ENCODE measurements around the gene FCRL6. TPM values are rescaled to one million over a fixed set of nuclear protein-coding genes. Genes with fewer than 3 reads are reported as not detected.

The FCRL6 gene
- polyA plus RNA-seq, 1 donor (not counting 4 experiments of a cell fraction or from before 2014, with no cell fraction given) = not detected

- Histone ChIP-seq H3K9ac (ENCODE audit: control insufficient read depth, extremely low read depth, insufficient read depth, low read length) (no peak overlapping the region), H3K27me3 (ENCODE audit: control insufficient read depth, extremely low read depth, insufficient read depth, low read length) (no peaks in the 10 kb centered on the region), H3K4me1 (ENCODE audit: control insufficient read depth, extremely low read depth, insufficient read depth, low read length) (no peaks in the 10 kb centered on the region), H3K79me2 (ENCODE audit: control insufficient read depth, insufficient read depth, low read length) (no peaks in the 10 kb centered on the region), H3K9me3 (ENCODE audit: control insufficient read depth, low read depth, low read length) (no peaks in the 10 kb centered on the region), H3K27ac (ENCODE audit: control insufficient read depth, insufficient read depth, low read length) (no peak overlapping the region), H4K20me1 (ENCODE audit: control insufficient read depth, extremely low read depth, insufficient read depth, low read length) (no peaks in the 10 kb centered on the region), H3K9me1 (ENCODE audit: control insufficient read depth, extremely low read depth, insufficient read depth, low read length) (no peaks in the 10 kb centered on the region), H2AFZ (ENCODE audit: control insufficient read depth, low read length) (no peak overlapping the region), H3K4me3 (ENCODE audit: control insufficient read depth in 2 of 3, extremely low read depth in 1 of 3, insufficient read depth in 2 of 3, low read depth in 1 of 3, low read length in 3 of 3) (no peak overlapping the region), H3K4me2 (ENCODE audit: control insufficient read depth, extremely low read depth, insufficient read depth, low read depth, low read length) (no peak overlapping the region), H3K36me3 (ENCODE audit: control insufficient read depth in 2 of 2, extremely low read depth in 1 of 2, insufficient read depth in 2 of 2, low read length in 2 of 2) (no peaks in the 10 kb centered on the region)
- dilution Hi-C loops (cut with MboI; ENCODE audit: extremely low pct_ligation_motif_present, low sequenced_read_pairs) = no loop called here
- FAIRE-seq = no peak
- no peak for TF ChIP-seq EZH2 (IDR thresholded peaks at IDR 0.05; ENCODE audit: low read length)
- TF ChIP-seq CTCF (optimal IDR thresholded peaks at IDR 0.05 in 1 of 3, IDR thresholded peaks at IDR 0.05 in 1 of 3, conservative IDR thresholded peaks at IDR 0.05 in 1 of 3; ENCODE audit: extremely low read depth in 1 of 3, insufficient read depth in 2 of 3, low read length in 3 of 3) = no peak
- DNase-seq (ENCODE audit: low read depth, low spot score) = no peak
Measured at GRCh38 chr1:159763686-159764085, 38.5 kb upstream of the FCRL6 start.

GRCh38 chr1:159765806-159766205 is 36.4 kb upstream of the FCRL6 start:
- Histone ChIP-seq H3K4me2 (ENCODE audit: control insufficient read depth, extremely low read depth, insufficient read depth, low read depth, low read length) (no peak overlapping the region), H2AFZ (ENCODE audit: control insufficient read depth, low read length) (no peak overlapping the region), H3K36me3 (ENCODE audit: control insufficient read depth in 2 of 2, extremely low read depth in 1 of 2, insufficient read depth in 2 of 2, low read length in 2 of 2) (no peaks in the 10 kb centered on the region), H3K4me1 (ENCODE audit: control insufficient read depth, extremely low read depth, insufficient read depth, low read length) (no peaks in the 10 kb centered on the region), H4K20me1 (ENCODE audit: control insufficient read depth, extremely low read depth, insufficient read depth, low read length) (no peaks in the 10 kb centered on the region), H3K9ac (ENCODE audit: control insufficient read depth, extremely low read depth, insufficient read depth, low read length) (no peak overlapping the region), H3K9me1 (ENCODE audit: control insufficient read depth, extremely low read depth, insufficient read depth, low read length) (no peaks in the 10 kb centered on the region), H3K4me3 (ENCODE audit: control insufficient read depth in 2 of 3, extremely low read depth in 1 of 3, insufficient read depth in 2 of 3, low read depth in 1 of 3, low read length in 3 of 3) (no peak overlapping the region), H3K9me3 (ENCODE audit: control insufficient read depth, low read depth, low read length) (no peaks in the 10 kb centered on the region), H3K27me3 (ENCODE audit: control insufficient read depth, extremely low read depth, insufficient read depth, low read length) (no peaks in the 10 kb centered on the region), H3K27ac (ENCODE audit: control insufficient read depth, insufficient read depth, low read length) (no peak overlapping the region), H3K79me2 (ENCODE audit: control insufficient read depth, insufficient read depth, low read length) (no peaks in the 10 kb centered on the region)
- FAIRE-seq (no peak), DNase-seq (ENCODE audit: low read depth, low spot score) (no peak)
- TF ChIP-seq EZH2 (IDR thresholded peaks at IDR 0.05; ENCODE audit: low read length) (no peak), CTCF (optimal IDR thresholded peaks at IDR 0.05 in 1 of 3, IDR thresholded peaks at IDR 0.05 in 1 of 3, conservative IDR thresholded peaks at IDR 0.05 in 1 of 3; ENCODE audit: extremely low read depth in 1 of 3, insufficient read depth in 2 of 3, low read length in 3 of 3) (no peak)
- dilution Hi-C loops (cut with MboI; ENCODE audit: extremely low pct_ligation_motif_present, low sequenced_read_pairs) = no loop called here
